Fibroblast of lung (primary cell): ENCODE results near the gene BCAN. TPM values are rescaled to one million over a fixed set of nuclear protein-coding genes. Genes with fewer than 3 reads are reported as not detected.

ENCODE experiments used
- DNase-seq, 2 donors: peaks; one replicate each; pipeline versions ENCODE4 v3.0.0 to v3.0.0-alpha.2; 2010; ENCODE audit warnings: low read depth in 2 of 2
- H2AFZ ChIP-seq: 2 replicates; pipeline ENCODE4 v1.5.1; 2012; ENCODE audit warnings: low read length, control low read depth, inconsistent platforms
- H3K27ac ChIP-seq: 2 replicates; pipeline ENCODE4 v1.5.1; 2011; ENCODE audit warnings: low read length, control low read depth; ENCODE audit not compliant: insufficient read depth
- H3K27me3 ChIP-seq: 2 replicates; pipeline ENCODE4 v1.5.1; 2011; ENCODE audit warnings: mild to moderate bottlenecking, low read length; ENCODE audit not compliant: control insufficient read depth, insufficient read depth
- H3K36me3 ChIP-seq: 2 replicates; pipeline ENCODE4 v1.5.1; 2011; ENCODE audit warnings: low read length; ENCODE audit not compliant: control insufficient read depth, insufficient read depth
- H3K4me1 ChIP-seq: 2 replicates; pipeline ENCODE4 v1.5.1; 2011; ENCODE audit warnings: low read length; ENCODE audit not compliant: control insufficient read depth, insufficient read depth; ENCODE audit errors: extremely low read depth
- H3K4me2 ChIP-seq: 2 replicates; pipeline ENCODE4 v1.5.1; 2011; ENCODE audit warnings: low read length, control low read depth; ENCODE audit not compliant: insufficient read depth; ENCODE audit errors: extremely low read depth
- H3K4me3 ChIP-seq, 4 experiments: fragments of 200-600 bp in 1 of 4; sonication (generic) in 1 of 4; replicated peaks in 1 of 4; 2 replicates each; pipeline ENCODE4 v1.5.1; 2011 to 2016; ENCODE audit warnings: low read length in 4 of 4, low read depth in 3 of 4, mild to moderate bottlenecking in 3 of 4, control low read depth in 2 of 4, inconsistent platforms in 1 of 4, mixed read lengths in 1 of 4; ENCODE audit not compliant: insufficient read depth in 1 of 4; ENCODE audit errors: control extremely low read depth in 1 of 4
- H3K79me2 ChIP-seq: 2 replicates; pipeline ENCODE4 v1.5.1; 2012; ENCODE audit warnings: mild to moderate bottlenecking, low read length, inconsistent platforms; ENCODE audit not compliant: control insufficient read depth, insufficient read depth
- H3K9ac ChIP-seq: 2 replicates; pipeline ENCODE4 v1.5.1; 2011; ENCODE audit warnings: mild to moderate bottlenecking, low read length, control low read depth; ENCODE audit not compliant: insufficient read depth
- H3K9me3 ChIP-seq: 2 replicates; pipeline ENCODE4 v1.5.1; 2012; ENCODE audit warnings: low read depth, low read length; ENCODE audit not compliant: control insufficient read depth, insufficient read depth
- H4K20me1 ChIP-seq: 2 replicates; pipeline ENCODE4 v1.5.1; 2011; ENCODE audit warnings: low read length; ENCODE audit not compliant: control insufficient read depth, insufficient read depth; ENCODE audit errors: extremely low read depth
- EZH2 ChIP-seq: IDR thresholded peaks from 2 replicates; pipeline ENCODE4 v1.5.1; 2012; ENCODE audit warnings: low read length, control low read depth, mild to moderate bottlenecking; ENCODE audit errors: missing control alignments
- polyA plus RNA-seq, 2 donors: library from polyadenylated mRNA; depleted of rRNA in 1 of 2; stranded (reverse) in 1 of 2; unstranded in 1 of 2; fragments of >200 nt; gene quantifications; 2 replicates each; pipeline ENCODE4 v1.2.1, GENCODE V29; 2011 to 2012; ENCODE audit warnings: missing spikeins in 1 of 2
- total RNA-seq: library from RNA; depleted of rRNA; stranded (reverse); fragments of >200 nt; gene quantifications from 2 replicates; pipeline ENCODE4 v1.2.1, GENCODE V29; 2014
- TF ChIP-seq, protein P1 (sequence below), 2 donors: IDR thresholded peaks in 1 of 2; conservative IDR thresholded peaks in 1 of 2; 1 replicate in 1 of 2; 2 replicates in 1 of 2; pipeline ENCODE4 v1.5.1; 2011 to 2012; ENCODE audit warnings: low read length in 2 of 2, control low read depth in 1 of 2, inconsistent platforms in 1 of 2, low read depth in 1 of 2, mild to moderate bottlenecking in 1 of 2

Gene BCAN
- total and polyA plus RNA-seq, 2 donors (not counting 1 experiment from before 2014, with no cell fraction given) = 0.03 TPM; not detected in 1

DNA sequence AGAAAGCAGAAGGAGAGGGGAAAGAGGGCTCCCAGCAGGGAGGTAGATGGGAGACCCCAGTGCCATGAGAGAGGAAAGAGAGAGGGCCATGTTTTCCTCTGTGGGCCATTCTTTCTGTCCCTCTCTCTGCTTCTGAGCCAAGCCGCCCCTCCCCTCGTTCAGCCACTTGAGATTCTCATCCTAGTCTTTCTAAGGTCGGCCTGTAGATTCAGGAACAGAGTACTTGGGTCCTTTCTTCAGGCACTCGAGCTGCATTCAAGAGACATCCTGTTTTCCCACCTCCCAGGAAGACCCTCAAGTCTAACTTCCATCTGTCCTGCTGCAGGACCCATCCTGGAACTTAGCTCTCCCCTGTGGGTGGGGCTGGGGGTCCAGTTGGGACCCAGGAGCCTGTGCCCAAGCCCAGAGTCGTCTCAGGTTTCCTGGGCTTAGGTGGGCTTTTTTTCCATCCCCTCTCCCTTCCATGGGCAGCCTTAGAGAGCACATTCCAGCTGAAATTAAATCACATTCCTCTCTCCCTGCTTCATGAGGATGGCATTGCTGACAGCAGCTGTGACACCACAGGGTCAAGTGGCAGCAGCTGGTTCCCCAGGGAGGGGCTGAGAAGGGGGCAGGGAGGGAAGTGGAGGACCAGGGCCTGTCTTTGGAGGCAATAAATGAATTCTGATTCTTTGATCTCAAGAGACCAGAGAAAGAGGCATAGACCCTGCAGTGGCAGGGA lies 22.3 kb downstream of the BCAN start:
- Histone ChIP-seq H3K4me1 (peaks cover 68% of the 10 kb centered on the region), H2AFZ (no peak overlapping the region), H4K20me1 (no peaks in the 10 kb centered on the region), H3K36me3 (no peaks in the 10 kb centered on the region), H3K27me3 (no peaks in the 10 kb centered on the region), H3K4me2 (peak overlapping the region; percentile 18), H3K27ac (peak overlapping the region; percentile 75), H3K4me3 (no peak overlapping the region), H3K9me3 (no peaks in the 10 kb centered on the region), H3K79me2 (no peaks in the 10 kb centered on the region), H3K9ac (peak overlapping the region; percentile 21)
- peak; percentile 47 to 52 for DNase-seq
- TF ChIP-seq, protein P1, sequence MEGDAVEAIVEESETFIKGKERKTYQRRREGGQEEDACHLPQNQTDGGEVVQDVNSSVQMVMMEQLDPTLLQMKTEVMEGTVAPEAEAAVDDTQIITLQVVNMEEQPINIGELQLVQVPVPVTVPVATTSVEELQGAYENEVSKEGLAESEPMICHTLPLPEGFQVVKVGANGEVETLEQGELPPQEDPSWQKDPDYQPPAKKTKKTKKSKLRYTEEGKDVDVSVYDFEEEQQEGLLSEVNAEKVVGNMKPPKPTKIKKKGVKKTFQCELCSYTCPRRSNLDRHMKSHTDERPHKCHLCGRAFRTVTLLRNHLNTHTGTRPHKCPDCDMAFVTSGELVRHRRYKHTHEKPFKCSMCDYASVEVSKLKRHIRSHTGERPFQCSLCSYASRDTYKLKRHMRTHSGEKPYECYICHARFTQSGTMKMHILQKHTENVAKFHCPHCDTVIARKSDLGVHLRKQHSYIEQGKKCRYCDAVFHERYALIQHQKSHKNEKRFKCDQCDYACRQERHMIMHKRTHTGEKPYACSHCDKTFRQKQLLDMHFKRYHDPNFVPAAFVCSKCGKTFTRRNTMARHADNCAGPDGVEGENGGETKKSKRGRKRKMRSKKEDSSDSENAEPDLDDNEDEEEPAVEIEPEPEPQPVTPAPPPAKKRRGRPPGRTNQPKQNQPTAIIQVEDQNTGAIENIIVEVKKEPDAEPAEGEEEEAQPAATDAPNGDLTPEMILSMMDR (conservative IDR thresholded peaks at IDR 0.05 in 1 of 2, IDR thresholded peaks at IDR 0.05 in 1 of 2; ENCODE audit: low read depth in 1 of 2, low read length in 2 of 2) = no peak
- no peak for TF ChIP-seq EZH2

DNA sequence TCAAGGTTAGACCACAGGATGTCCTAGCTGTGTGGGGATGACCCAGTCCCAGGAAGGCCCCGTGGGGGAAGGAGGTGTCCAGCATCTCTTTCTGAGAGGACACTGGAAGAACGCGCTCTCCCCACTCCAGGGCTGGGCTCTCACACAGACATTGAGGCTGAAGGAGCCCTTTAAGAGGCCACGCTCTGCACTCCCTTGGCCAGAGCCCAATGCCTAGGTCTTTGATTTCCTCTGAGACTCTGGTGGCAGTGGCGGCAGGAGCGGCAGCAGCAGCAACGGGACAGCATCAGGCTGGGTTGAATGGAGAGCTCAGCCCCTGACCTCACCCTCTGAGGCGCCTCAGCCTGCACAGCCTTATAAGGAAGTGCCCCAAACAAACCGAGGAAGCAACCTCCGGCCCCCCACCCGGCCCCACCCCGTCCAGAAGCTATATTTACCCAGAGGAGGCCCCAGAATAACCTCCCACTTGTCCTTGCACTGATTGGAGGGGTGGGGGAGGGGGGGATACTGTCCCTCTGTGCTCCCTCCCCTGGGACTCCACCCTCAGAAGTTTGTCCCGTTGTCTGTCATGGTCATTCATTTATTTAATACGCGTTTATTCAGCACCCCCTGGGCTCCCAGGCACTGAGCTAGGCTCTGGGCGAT lies 23.0 kb downstream of the BCAN start:
- no peaks in the 10 kb centered on the region for H3K27me3 ChIP-seq
- DNase-seq = peak; percentile 26 to 57
- peak overlapping the region; percentile 75 for H3K27ac ChIP-seq
- no peaks in the 10 kb centered on the region for H3K9me3 ChIP-seq
- H3K4me2 ChIP-seq = peak overlapping the region; percentile 18
- TF ChIP-seq, protein P1 (conservative IDR thresholded peaks at IDR 0.05 in 1 of 2, IDR thresholded peaks at IDR 0.05 in 1 of 2; ENCODE audit: low read depth in 1 of 2, low read length in 2 of 2) = no peak
- TF ChIP-seq EZH2 = no peak
- H4K20me1 ChIP-seq = no peaks in the 10 kb centered on the region
- H3K9ac ChIP-seq = peak overlapping the region; percentile 42
- peaks cover 66% of the 10 kb centered on the region for H3K4me1 ChIP-seq
- H2AFZ ChIP-seq = no peak overlapping the region
- no peaks in the 10 kb centered on the region for H3K36me3 ChIP-seq
- no peak overlapping the region for H3K4me3 ChIP-seq
- no peaks in the 10 kb centered on the region for H3K79me2 ChIP-seq

DNA sequence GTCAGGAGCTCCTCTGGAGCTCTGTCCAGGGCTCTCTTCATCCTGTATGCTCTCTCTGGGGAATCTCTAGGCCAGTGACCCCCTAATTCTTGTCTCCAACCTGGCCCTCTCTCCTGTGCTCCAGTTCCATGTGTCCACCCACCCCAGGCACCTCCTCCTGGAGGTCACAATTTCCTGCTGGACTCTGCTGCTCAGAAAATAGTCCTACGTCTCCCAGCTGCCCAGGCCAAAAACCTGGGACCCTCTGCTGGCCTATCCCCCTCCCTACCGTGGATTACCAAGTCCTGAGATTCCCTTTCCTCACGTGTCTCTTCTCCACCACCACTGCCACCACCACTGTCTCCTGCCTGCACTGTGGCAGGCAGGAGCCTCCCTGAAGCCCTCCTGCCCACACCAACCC lies 23.6 kb downstream of the BCAN start:
- H3K79me2 ChIP-seq = no peaks in the 10 kb centered on the region
- peak overlapping the region; percentile 16 for H3K27ac ChIP-seq
- H4K20me1 ChIP-seq = no peaks in the 10 kb centered on the region
- no peaks in the 10 kb centered on the region for H3K27me3 ChIP-seq
- no peak overlapping the region for H2AFZ ChIP-seq
- H3K9me3 ChIP-seq = no peaks in the 10 kb centered on the region
- no peak overlapping the region for H3K4me3 ChIP-seq
- peak overlapping the region; percentile 26 for H3K4me2 ChIP-seq
- H3K36me3 ChIP-seq = no peaks in the 10 kb centered on the region
- H3K4me1 ChIP-seq = peaks cover 62% of the 10 kb centered on the region
- TF ChIP-seq EZH2 = no peak
- TF ChIP-seq, protein P1 (conservative IDR thresholded peaks at IDR 0.05 in 1 of 2, IDR thresholded peaks at IDR 0.05 in 1 of 2; ENCODE audit: low read depth in 1 of 2, low read length in 2 of 2) = no peak
- no peak overlapping the region for H3K9ac ChIP-seq
- no peak for DNase-seq
